Transverse colon (tissue), 4 donors: ENCODE results near the gene SYNGR2. TPM values are rescaled to one million over a fixed set of nuclear protein-coding genes. Genes with fewer than 3 reads are reported as not detected.

Experiments used
- DNase-seq: peaks from one replicate; pipeline ENCODE4 v3.0.0-alpha.2; 2019
- H3K27ac ChIP-seq, 4 donors: fragments of 200-600 bp; sonication (generic); 2 replicates each; pipeline ENCODE4 v1.5.1; 2016 to 2018; ENCODE audit warnings: inconsistent platforms in 4 of 4
- H3K27me3 ChIP-seq: fragments of 200-600 bp; sonication (generic); 2 replicates; pipeline ENCODE4 v1.5.1; 2017; ENCODE audit warnings: inconsistent platforms
- H3K36me3 ChIP-seq, 4 donors: fragments of 200-600 bp; sonication (generic); 2 replicates each; pipeline ENCODE4 v1.5.1; 2017 to 2019; ENCODE audit warnings: inconsistent platforms in 4 of 4
- H3K4me1 ChIP-seq, 4 donors: fragments of 200-600 bp; sonication (generic); 2 replicates each; pipeline ENCODE4 v1.5.1; 2017 to 2020; ENCODE audit warnings: inconsistent platforms in 4 of 4
- H3K4me3 ChIP-seq, 4 donors: fragments of 200-600 bp; sonication (generic); 1 replicate in 1 of 4; 2 replicates in 3 of 4; pipeline versions ENCODE4 v1.5.1 to v1.6.1; 2017 to 2019; ENCODE audit warnings: inconsistent platforms in 4 of 4
- H3K9me3 ChIP-seq, 2 donors: fragments of 200-600 bp; sonication (generic); 2 replicates each; pipeline ENCODE4 v1.5.1; 2017 to 2019; ENCODE audit warnings: inconsistent platforms in 2 of 2
- EP300 ChIP-seq: sonication (generic); formaldehyde crosslinking; IDR thresholded peaks from one replicate; pipeline ENCODE4 v1.6.1; 2017; ENCODE audit warnings: antibody characterized with exemption, low read depth
- POLR2A ChIP-seq: fragments of 450-650 bp; IDR thresholded peaks from one replicate; pipeline ENCODE4 v1.6.1; 2016; ENCODE audit warnings: antibody characterized with exemption, mild to moderate bottlenecking, moderate library complexity
- POLR2AphosphoS5 ChIP-seq, 3 donors: sonication (generic); formaldehyde crosslinking; IDR thresholded peaks; one replicate each; pipeline ENCODE4 v1.6.1; 2016; ENCODE audit warnings: antibody characterized with exemption in 3 of 3
- WGBS, 2 donors: methylation state at CpG; one replicate each; pipeline ENCODE4 v1.1.5; 2018; ENCODE audit warnings: low coverage in 1 of 2; 5-methylcytosine and 5-hydroxymethylcytosine counted together
- in situ Hi-C, 4 donors: fragments of 200-750 bp; cut with MboI; loops; one replicate each; pipeline versions ENCODE4 v1.15.0 to v1.15.1; 2017; ENCODE audit warnings: low sequenced_read_pairs in 3 of 4, low pct_ligation_motif_present in 1 of 4, low pct_unique_long_range_greater_than_20kb in 1 of 4
- intact Hi-C: fragments of 100-400 bp; cut with DNase I; formaldehyde crosslinking; loops from one replicate; pipeline ENCODE4 v1.15.1; 2023; ENCODE audit warnings: low total_unique reads
- total RNA-seq, 4 donors: library from RNA; depleted of rRNA; stranded (reverse); fragments of >200 nt; gene quantifications; one replicate each; pipeline ENCODE4 v1.1.0, GENCODE V29; 2016
- TF ChIP-seq, protein P1 (sequence below), 5 experiments: fragments of 200-600 bp in 3 of 5; fragments of 450-650 bp in 2 of 5; sonication (generic) in 3 of 5; IDR thresholded peaks; 1 replicate in 2 of 5; 2 replicates in 3 of 5; pipeline ENCODE4 v1.5.1; 2016 to 2017; ENCODE audit warnings: antibody characterized with exemption in 5 of 5, inconsistent platforms in 3 of 5, mild to moderate bottlenecking in 2 of 5, moderate library complexity in 1 of 5

SYNGR2 gene
- total RNA-seq, 4 donors from 2014 or later, result 102 to 121 (median 106) TPM

DNA sequence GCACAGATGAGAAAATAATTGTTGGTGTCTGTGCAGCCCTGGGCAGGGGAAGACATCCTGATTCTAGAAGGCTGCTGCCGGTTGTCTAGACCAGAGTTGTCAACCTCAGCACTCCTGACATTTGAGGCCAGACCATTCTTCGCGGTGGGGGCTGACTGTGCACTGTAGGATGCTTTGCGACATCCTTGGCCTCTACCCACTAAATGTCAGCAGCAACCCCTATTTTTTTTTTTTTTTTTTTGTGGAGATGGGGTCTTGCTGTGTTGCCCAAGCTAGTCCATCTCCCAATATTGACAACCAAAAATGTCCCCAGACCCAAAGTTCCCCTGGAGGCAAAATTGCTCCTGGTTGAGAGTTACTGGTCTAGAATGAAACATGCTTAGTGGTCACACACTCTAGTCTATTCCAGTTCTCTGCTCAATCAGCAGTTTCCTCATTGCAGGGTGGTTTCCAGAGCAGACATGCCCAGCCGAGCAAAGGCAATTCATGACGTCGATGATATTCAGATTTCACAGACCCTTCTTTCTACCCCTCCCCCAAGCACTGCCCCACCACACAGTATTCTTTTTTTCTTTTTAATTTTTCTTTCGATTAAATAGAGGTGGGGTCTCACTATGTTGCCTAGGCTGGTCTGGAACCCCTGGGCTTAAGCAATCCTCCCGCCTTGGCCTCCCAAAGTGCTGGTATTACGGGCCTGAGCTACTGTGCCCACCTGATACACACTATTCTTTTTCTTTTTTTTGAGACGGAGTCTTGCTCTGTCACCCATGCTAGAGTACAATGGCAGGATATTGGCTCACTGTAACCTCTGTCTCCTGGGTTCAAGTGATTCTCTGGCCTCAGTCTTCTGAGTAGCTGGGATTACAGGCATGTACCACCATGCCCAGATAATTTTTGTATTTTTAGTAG lies 13.2 kb upstream of the SYNGR2 start:
- Histone ChIP-seq H3K27ac (peak overlapping the region in 3 of 4 donors; percentile 44 to 60 (median 53)), H3K27me3 (no peaks in the 10 kb centered on the region), H3K4me1 (peaks cover 0 to 35% (median 21%) of the 10 kb centered on the region in 4 donors), H3K4me3 (no peak overlapping the region), H3K36me3 (no peaks in the 10 kb centered on the region), H3K9me3 (no peaks in the 10 kb centered on the region)
- 61 to 64% methylated on average over 8 to 11 of the region's 11 CpGs for WGBS, 2 donors
- intact Hi-C loops (no loop called here), in situ Hi-C loops (no loop called here)
- TF ChIP-seq, protein P1, sequence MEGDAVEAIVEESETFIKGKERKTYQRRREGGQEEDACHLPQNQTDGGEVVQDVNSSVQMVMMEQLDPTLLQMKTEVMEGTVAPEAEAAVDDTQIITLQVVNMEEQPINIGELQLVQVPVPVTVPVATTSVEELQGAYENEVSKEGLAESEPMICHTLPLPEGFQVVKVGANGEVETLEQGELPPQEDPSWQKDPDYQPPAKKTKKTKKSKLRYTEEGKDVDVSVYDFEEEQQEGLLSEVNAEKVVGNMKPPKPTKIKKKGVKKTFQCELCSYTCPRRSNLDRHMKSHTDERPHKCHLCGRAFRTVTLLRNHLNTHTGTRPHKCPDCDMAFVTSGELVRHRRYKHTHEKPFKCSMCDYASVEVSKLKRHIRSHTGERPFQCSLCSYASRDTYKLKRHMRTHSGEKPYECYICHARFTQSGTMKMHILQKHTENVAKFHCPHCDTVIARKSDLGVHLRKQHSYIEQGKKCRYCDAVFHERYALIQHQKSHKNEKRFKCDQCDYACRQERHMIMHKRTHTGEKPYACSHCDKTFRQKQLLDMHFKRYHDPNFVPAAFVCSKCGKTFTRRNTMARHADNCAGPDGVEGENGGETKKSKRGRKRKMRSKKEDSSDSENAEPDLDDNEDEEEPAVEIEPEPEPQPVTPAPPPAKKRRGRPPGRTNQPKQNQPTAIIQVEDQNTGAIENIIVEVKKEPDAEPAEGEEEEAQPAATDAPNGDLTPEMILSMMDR (IDR thresholded peaks at IDR 0.05), result no peak
- TF ChIP-seq POLR2A (no peak), EP300 (no peak), POLR2AphosphoS5 (IDR thresholded peaks at IDR 0.05) (no peak)
- DNase-seq, result peak; percentile 59

GRCh38 chr17:78159575-78160158 lies 8.7 kb upstream of the SYNGR2 start:
- DNase-seq, result no peak
- 61 to 66% methylated on average over 5 to 10 of the region's 10 CpGs for WGBS, 2 donors
- TF ChIP-seq, protein P1 (IDR thresholded peaks at IDR 0.05), result no peak
- TF ChIP-seq EP300 (no peak), POLR2AphosphoS5 (IDR thresholded peaks at IDR 0.05) (no peak), POLR2A (no peak)
- H3K27ac ChIP-seq, result no peak overlapping the region
- H3K36me3 ChIP-seq, result no peaks in the 10 kb centered on the region
- intact Hi-C loops, result no loop called here
- H3K27me3 ChIP-seq, result no peaks in the 10 kb centered on the region
- H3K4me1 ChIP-seq, result peaks cover 0 to 13% (median 7%) of the 10 kb centered on the region in 4 donors
- in situ Hi-C loops, result no loop called here
- no peaks in the 10 kb centered on the region for H3K9me3 ChIP-seq
- no peak overlapping the region for H3K4me3 ChIP-seq

DNA sequence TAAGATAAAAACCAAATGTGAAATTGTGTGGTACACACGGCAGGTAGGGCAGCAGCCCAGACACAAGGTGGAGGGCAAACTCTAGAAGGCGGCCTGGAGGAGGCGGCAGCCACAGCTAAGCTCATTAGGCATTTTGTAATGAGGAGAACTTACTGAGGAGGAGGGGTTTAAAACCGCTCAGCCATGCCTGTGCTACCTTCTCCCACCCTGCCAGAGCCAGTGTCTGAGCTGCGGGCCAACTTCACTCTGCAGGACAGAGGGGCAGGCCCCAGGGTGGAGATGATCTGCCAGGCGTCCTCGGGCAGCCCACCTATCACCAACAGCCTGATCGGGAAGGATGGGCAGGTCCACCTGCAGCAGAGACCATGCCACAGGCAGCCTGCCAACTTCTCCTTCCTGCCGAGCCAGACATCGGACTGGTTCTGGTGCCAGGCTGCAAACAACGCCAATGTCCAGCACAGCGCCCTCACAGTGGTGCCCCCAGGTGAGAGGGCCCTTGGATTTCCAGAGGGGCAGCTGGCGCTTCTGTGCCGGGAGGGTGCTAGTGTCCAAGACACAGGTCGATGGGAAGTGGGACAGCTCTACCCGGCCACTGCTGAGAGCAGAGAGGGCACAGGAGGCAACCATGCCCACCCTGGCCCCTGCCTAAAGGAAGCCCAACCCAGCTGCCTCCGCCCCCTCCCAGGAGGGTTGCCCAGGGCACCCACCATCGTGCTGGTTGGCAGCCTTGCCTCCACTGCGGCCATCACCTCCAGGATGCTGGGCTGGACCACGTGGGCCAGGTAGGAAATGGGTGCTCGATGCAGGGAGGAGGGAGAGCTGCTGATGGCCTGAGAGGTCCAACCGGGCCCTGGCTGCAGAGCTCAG lies 4.3 kb upstream of the SYNGR2 start:
- Histone ChIP-seq H3K4me1 (peaks cover 0 to 18% (median 8%) of the 10 kb centered on the region in 4 donors), H3K27ac (no peak overlapping the region), H3K36me3 (no peaks in the 10 kb centered on the region), H3K9me3 (no peaks in the 10 kb centered on the region), H3K4me3 (no peak overlapping the region), H3K27me3 (no peaks in the 10 kb centered on the region)
- in situ Hi-C loops (no loop called here), intact Hi-C loops (no loop called here)
- TF ChIP-seq, protein P1 (IDR thresholded peaks at IDR 0.05), result no peak
- TF ChIP-seq POLR2AphosphoS5 (IDR thresholded peaks at IDR 0.05) (no peak), POLR2A (no peak), EP300 (no peak)
- peak; percentile 8 for DNase-seq
- 69% methylated on average over 18 of the region's 22 CpGs; no CpG with 5 or more reads in 1 of the 2 donors for WGBS, 2 donors
